MM.1S (cell line): Measurements from ENCODE around the gene CUTA.

Experiments
- DNase-seq: peaks from one replicate; pipeline ENCODE4 v3.0.0-alpha.2; 2015
- H2AFZ ChIP-seq: fragments of 300-600 bp; sonication (generic); 2 replicates; pipeline ENCODE4 v1.6.0; 2016; ENCODE audit warnings: antibody characterized with exemption, low read length
- H3F3A ChIP-seq: fragments of 300-600 bp; sonication (generic); 2 replicates; pipeline ENCODE4 v1.6.1; 2016; ENCODE audit warnings: mild to moderate bottlenecking, antibody characterized with exemption, low read length, moderate library complexity, mixed read lengths; ENCODE audit not compliant: insufficient read depth
- H3K27ac ChIP-seq: fragments of 300-600 bp; sonication (generic); 2 replicates; pipeline ENCODE4 v1.5.1; 2016; ENCODE audit warnings: mild to moderate bottlenecking, low read length
- H3K27me3 ChIP-seq: fragments of 300-600 bp; sonication (generic); replicated peaks from 2 replicates; pipeline ENCODE4 v1.6.0; 2016; ENCODE audit warnings: low read length; ENCODE audit not compliant: insufficient read depth
- H3K36me3 ChIP-seq: fragments of 300-600 bp; sonication (generic); replicated peaks from 2 replicates; pipeline ENCODE4 v1.6.1; 2016; ENCODE audit warnings: mild to moderate bottlenecking, low read length, mixed read lengths; ENCODE audit not compliant: insufficient read depth
- H3K4me1 ChIP-seq: fragments of 300-600 bp; sonication (generic); 2 replicates; pipeline ENCODE4 v1.6.1; 2016; ENCODE audit warnings: low read length, mixed read lengths
- H3K4me2 ChIP-seq: fragments of 300-600 bp; sonication (generic); 2 replicates; pipeline ENCODE4 v1.6.0; 2016; ENCODE audit warnings: low read depth, low read length
- H3K4me3 ChIP-seq: fragments of 300-600 bp; sonication (generic); 2 replicates; pipeline ENCODE4 v1.5.1; 2016; ENCODE audit warnings: low read length, mixed read lengths
- H3K79me2 ChIP-seq: fragments of 300-600 bp; sonication (generic); 2 replicates; pipeline ENCODE4 v1.6.1; 2016; ENCODE audit warnings: mixed run types, low read length, mixed read lengths
- H3K9ac ChIP-seq: fragments of 300-600 bp; sonication (generic); 2 replicates; pipeline ENCODE4 v1.6.1; 2016; ENCODE audit warnings: low read length, mixed read lengths
- H3K9me2 ChIP-seq: fragments of 300-600 bp; sonication (generic); replicated peaks from 2 replicates; pipeline ENCODE4 v1.6.1; 2016; ENCODE audit warnings: mild to moderate bottlenecking, low read length, mixed read lengths; ENCODE audit not compliant: insufficient read depth
- H3K9me3 ChIP-seq: fragments of 300-600 bp; sonication (generic); replicated peaks from 2 replicates; pipeline ENCODE4 v1.6.1; 2016; ENCODE audit warnings: mild to moderate bottlenecking, low read length, mixed read lengths; ENCODE audit not compliant: insufficient read depth
- H4K20me1 ChIP-seq: fragments of 300-600 bp; sonication (generic); 2 replicates; pipeline ENCODE4 v1.6.1; 2016; ENCODE audit warnings: mild to moderate bottlenecking, low read length, moderate library complexity, mixed read lengths; ENCODE audit not compliant: insufficient read depth
- EZH2 ChIP-seq: fragments of 300-600 bp; sonication (generic); optimal IDR thresholded peaks from 2 replicates; pipeline ENCODE3; 2017; ENCODE audit warnings: low read depth, mild to moderate bottlenecking, antibody characterized with exemption, low read length, mixed read lengths
- EZH2phosphoT487 ChIP-seq: fragments of 300-600 bp; sonication (generic); IDR thresholded peaks from 2 replicates; pipeline ENCODE4 v1.6.1; 2018; ENCODE audit warnings: antibody characterized with exemption, low read length
- TF ChIP-seq, protein P1 (sequence below): fragments of 300-600 bp; sonication (generic); IDR thresholded peaks from 2 replicates; pipeline ENCODE4 v1.5.1; 2016; ENCODE audit warnings: antibody characterized with exemption, low read length, mixed read lengths

Gene CUTA

DNA sequence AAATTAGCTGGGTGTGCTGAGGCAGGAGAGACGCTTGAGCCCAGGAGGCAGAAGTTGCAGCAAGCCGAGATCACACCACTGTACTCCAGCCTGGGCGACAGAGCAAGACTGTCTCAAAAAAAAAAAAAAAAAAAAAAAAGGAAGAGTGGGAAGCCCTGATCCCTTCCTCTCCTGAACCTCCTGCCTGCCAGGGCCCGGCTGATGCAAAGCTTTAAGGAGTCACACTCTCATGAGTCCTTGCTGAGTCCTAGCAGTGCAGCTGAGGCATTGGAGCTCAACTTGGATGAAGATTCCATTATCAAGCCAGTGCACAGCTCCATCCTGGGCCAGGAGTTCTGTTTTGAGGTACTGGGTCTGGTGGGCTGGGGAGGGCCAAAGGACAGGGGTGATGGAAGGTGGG is 17.1 kb upstream of the CUTA start:
- Histone ChIP-seq H3K4me2 (no peak overlapping the region), H4K20me1 (no peaks in the 10 kb centered on the region), H3K27ac (no peak overlapping the region), H3K9me3 (no peaks in the 10 kb centered on the region), H3K9ac (no peak overlapping the region), H3K9me2 (no peaks in the 10 kb centered on the region), H3K4me1 (peaks cover 14% of the 10 kb centered on the region; the same call in 1 of the 2 replicates), H3F3A (no peaks in the 10 kb centered on the region), H3K79me2 (no peaks in the 10 kb centered on the region), H3K4me3 (no peak overlapping the region), H3K36me3 (no peaks in the 10 kb centered on the region), H3K27me3 (no peaks in the 10 kb centered on the region), H2AFZ (no peak overlapping the region)
- DNase-seq, result no peak
- TF ChIP-seq EZH2phosphoT487, result no peak
- TF ChIP-seq EZH2, result no peak
- TF ChIP-seq, protein P1, sequence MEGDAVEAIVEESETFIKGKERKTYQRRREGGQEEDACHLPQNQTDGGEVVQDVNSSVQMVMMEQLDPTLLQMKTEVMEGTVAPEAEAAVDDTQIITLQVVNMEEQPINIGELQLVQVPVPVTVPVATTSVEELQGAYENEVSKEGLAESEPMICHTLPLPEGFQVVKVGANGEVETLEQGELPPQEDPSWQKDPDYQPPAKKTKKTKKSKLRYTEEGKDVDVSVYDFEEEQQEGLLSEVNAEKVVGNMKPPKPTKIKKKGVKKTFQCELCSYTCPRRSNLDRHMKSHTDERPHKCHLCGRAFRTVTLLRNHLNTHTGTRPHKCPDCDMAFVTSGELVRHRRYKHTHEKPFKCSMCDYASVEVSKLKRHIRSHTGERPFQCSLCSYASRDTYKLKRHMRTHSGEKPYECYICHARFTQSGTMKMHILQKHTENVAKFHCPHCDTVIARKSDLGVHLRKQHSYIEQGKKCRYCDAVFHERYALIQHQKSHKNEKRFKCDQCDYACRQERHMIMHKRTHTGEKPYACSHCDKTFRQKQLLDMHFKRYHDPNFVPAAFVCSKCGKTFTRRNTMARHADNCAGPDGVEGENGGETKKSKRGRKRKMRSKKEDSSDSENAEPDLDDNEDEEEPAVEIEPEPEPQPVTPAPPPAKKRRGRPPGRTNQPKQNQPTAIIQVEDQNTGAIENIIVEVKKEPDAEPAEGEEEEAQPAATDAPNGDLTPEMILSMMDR, result no peak

DNA sequence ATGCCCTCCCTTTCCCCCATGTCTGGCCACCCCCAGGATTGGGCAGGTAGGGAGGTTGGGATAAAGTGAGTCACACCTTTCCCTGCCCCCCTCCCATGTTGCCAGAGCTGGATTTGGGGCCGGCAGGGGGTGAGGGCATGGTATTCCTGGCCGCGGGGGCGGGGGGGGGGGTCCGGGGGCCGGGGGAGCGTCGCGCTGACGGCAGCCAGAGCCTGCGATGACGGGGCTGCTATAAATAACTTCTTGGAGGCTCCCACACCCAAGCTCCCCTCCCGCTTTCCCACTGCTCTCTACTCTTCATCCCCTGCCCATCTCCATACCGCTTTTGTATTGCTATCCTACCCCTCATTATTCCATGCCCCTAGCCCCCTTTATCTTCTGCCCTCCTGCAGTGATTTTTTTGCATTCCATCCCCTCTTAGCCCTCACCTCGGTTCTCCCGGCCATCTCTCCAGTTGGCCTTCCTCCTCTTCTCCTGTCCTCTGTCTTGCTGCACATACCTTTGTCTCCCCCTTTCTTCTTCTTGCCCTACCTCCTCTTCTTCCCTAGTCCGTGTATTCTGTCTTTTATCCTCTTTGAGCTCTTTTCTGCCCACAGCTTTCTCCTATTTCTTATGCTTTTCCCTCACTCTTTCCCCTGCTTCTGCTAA is 15.8 kb upstream of the CUTA start:
- no peak overlapping the region for H2AFZ ChIP-seq
- DNase-seq, result no peak
- no peak overlapping the region for H3K4me3 ChIP-seq
- no peaks in the 10 kb centered on the region for H3K79me2 ChIP-seq
- H3K27ac ChIP-seq, result no peak overlapping the region
- H3K36me3 ChIP-seq, result no peaks in the 10 kb centered on the region
- H4K20me1 ChIP-seq, result no peaks in the 10 kb centered on the region
- H3K9me2 ChIP-seq, result no peaks in the 10 kb centered on the region
- H3K4me2 ChIP-seq, result no peak overlapping the region
- no peak overlapping the region for H3K9ac ChIP-seq
- H3F3A ChIP-seq, result peaks cover 7% of the 10 kb centered on the region; the same call in 1 of the 2 replicates
- no peaks in the 10 kb centered on the region for H3K9me3 ChIP-seq
- TF ChIP-seq, protein P1, result no peak
- TF ChIP-seq EZH2phosphoT487 (no peak), EZH2 (no peak)
- no peaks in the 10 kb centered on the region for H3K27me3 ChIP-seq
- H3K4me1 ChIP-seq, result peaks cover 14% of the 10 kb centered on the region; the same call in 1 of the 2 replicates

DNA sequence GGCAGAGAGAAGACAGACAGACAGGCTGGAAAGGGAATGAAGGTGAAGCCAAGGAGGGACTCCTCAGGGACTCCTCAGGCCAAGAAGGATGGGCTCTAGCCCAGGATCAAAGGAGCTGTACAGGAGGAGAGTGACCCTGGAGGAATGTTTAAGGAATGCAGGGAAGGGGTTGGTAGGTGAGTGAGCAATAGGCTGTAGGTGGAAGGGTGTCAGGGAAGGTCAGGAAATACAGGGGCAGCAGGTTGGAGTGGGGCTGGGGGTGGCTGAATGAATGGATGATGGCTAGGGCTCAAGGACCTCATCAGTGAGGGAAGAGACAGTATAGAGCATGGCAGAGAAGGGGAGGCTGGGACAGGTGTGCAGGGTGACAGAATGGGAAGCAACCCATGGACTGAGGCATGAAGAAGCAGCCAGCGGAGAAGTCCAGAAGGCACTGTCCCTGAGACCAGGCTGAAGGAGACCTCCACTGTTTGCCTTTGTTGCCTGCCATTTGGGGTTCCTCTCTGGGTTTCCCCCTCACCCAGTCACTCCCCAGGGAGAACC is 15.2 kb upstream of the CUTA start:
- H3K36me3 ChIP-seq, result no peaks in the 10 kb centered on the region
- H3K9ac ChIP-seq, result no peak overlapping the region
- H4K20me1 ChIP-seq, result no peaks in the 10 kb centered on the region
- no peak overlapping the region for H2AFZ ChIP-seq
- H3K9me3 ChIP-seq, result no peaks in the 10 kb centered on the region
- no peak overlapping the region for H3K4me3 ChIP-seq
- peaks cover 18% of the 10 kb centered on the region; the same call in 1 of the 2 replicates for H3K4me1 ChIP-seq
- DNase-seq, result no peak
- no peak for TF ChIP-seq EZH2phosphoT487
- TF ChIP-seq, protein P1, result no peak
- no peak for TF ChIP-seq EZH2
- H3K79me2 ChIP-seq, result no peaks in the 10 kb centered on the region
- no peak overlapping the region for H3K4me2 ChIP-seq
- H3K27me3 ChIP-seq, result no peaks in the 10 kb centered on the region
- H3K27ac ChIP-seq, result no peak overlapping the region
- peaks cover 12% of the 10 kb centered on the region; the same call in 1 of the 2 replicates for H3F3A ChIP-seq
- H3K9me2 ChIP-seq, result no peaks in the 10 kb centered on the region
